ENCODE data around the gene FUOM. TPM values are rescaled to one million over a fixed set of nuclear protein-coding genes. Genes with fewer than 3 reads are reported as not detected.

Gene FUOM
- total RNA-seq, 2 experiments from 2014 or later: 30.4 to 46.0 TPM

- Histone ChIP-seq H4K20me1 (ENCODE audit: insufficient read depth, low read length) (no peaks in the 10 kb centered on the region), H3K4me3 (ENCODE audit: low read depth, low read length, poor library complexity, severe bottlenecking) (no peak overlapping the region), H3K27ac (ENCODE audit: low read depth, low read length, poor library complexity, severe bottlenecking) (no peak overlapping the region), H3K79me2 (ENCODE audit: insufficient read depth, low read depth, low read length) (no peaks in the 10 kb centered on the region), H3K4me2 (ENCODE audit: low read length) (no peak overlapping the region), H3K4me1 (ENCODE audit: insufficient read depth, low read length, poor library complexity, severe bottlenecking) (peaks cover 7% of the 10 kb centered on the region), H3K9me3 (ENCODE audit: low read length) (no peaks in the 10 kb centered on the region), H2AFZ (ENCODE audit: low read length) (no peak overlapping the region), H3K36me3 (ENCODE audit: insufficient read depth, low read length) (0 out of 2 replicates have a peak, but pooled peaks cover 2% of the 10 kb centered on the region), H3K9me2 (ENCODE audit: insufficient read depth, low read length) (no peaks in the 10 kb centered on the region)
- intact Hi-C loops (cut with micrococcal nuclease; ENCODE audit: unreplicated experiment): loop anchor here (2.0 kb wide), 1 partner anchor 30 kb away; no protein-coding TSS in a partner anchor
- ChIA-PET POLR2A (interaction anchor here (0.8 to 1.0 kb wide), 2 partner anchors 32 to 34 kb away, joined by 3 to 5 read pairs; no protein-coding TSS in a partner anchor), CTCF (ENCODE audit: unreplicated experiment) (no interaction called here)
- no peak for DNase-seq (ENCODE audit: low spot score)
- TF ChIP-seq CTCF (conservative IDR thresholded peaks at IDR 0.05; ENCODE audit: low read length): no peak
- TF ChIP-seq EZH2phosphoT487 (IDR thresholded peaks at IDR 0.05; ENCODE audit: borderline replicate concordance, low read depth, low read length): no peak
- BruUV-seq (replicated peaks): no TSS peak
Observed at GRCh38 chr10:133358925-133359310, 1.1 kb upstream of the FUOM start.

- CTCF ChIA-PET (ENCODE audit: unreplicated experiment): no interaction called here
- H3K4me3 ChIP-seq (ENCODE audit: low read depth, low read length, poor library complexity, severe bottlenecking): no peak overlapping the region
- no peaks in the 10 kb centered on the region for H3K79me2 ChIP-seq (ENCODE audit: insufficient read depth, low read depth, low read length)
- no peak overlapping the region for H3K4me2 ChIP-seq (ENCODE audit: low read length)
- H3K4me1 ChIP-seq (ENCODE audit: insufficient read depth, low read length, poor library complexity, severe bottlenecking): peaks cover 7% of the 10 kb centered on the region
- TF ChIP-seq EZH2phosphoT487 (IDR thresholded peaks at IDR 0.05; ENCODE audit: borderline replicate concordance, low read depth, low read length): no peak
- TF ChIP-seq CTCF (conservative IDR thresholded peaks at IDR 0.05; ENCODE audit: low read length): no peak
- H3K27ac ChIP-seq (ENCODE audit: low read depth, low read length, poor library complexity, severe bottlenecking): no peak overlapping the region
- H3K9me3 ChIP-seq (ENCODE audit: low read length): no peaks in the 10 kb centered on the region
- POLR2A ChIA-PET: interaction anchor here (0.8 to 1.0 kb wide), 2 partner anchors 32 to 34 kb away, joined by 3 read pairs; no protein-coding TSS in a partner anchor
- H2AFZ ChIP-seq (ENCODE audit: low read length): no peak overlapping the region
- DNase-seq (ENCODE audit: low spot score): no peak
- 0 out of 2 replicates have a peak, but pooled peaks cover 2% of the 10 kb centered on the region for H3K36me3 ChIP-seq (ENCODE audit: insufficient read depth, low read length)
- intact Hi-C loops (cut with micrococcal nuclease; ENCODE audit: unreplicated experiment): loop anchor here (2.0 kb wide), 1 partner anchor 30 kb away; no protein-coding TSS in a partner anchor
- no peaks in the 10 kb centered on the region for H4K20me1 ChIP-seq (ENCODE audit: insufficient read depth, low read length)
- BruUV-seq (replicated peaks): no TSS peak
- no peaks in the 10 kb centered on the region for H3K9me2 ChIP-seq (ENCODE audit: insufficient read depth, low read length)
Observed at GRCh38 chr10:133358162-133358924, 524 bp upstream of the FUOM start.

All from OCI-LY7 (cell line).